ENCODE data around the gene IGFN1. TPM values are rescaled to one million over a fixed set of nuclear protein-coding genes. Genes with fewer than 3 reads are reported as not detected.

The IGFN1 gene
- total and polyA plus RNA-seq, 2 donors from 2014 or later = 2.8 TPM; not detected in 1

- no peaks in the 10 kb centered on the region for H3K36me3 ChIP-seq (ENCODE audit: control insufficient read depth in 2 of 3, insufficient read depth in 3 of 3, low read length in 3 of 3)
- no peak overlapping the region for H3K4me3 ChIP-seq (ENCODE audit: low read length in 3 of 3)
- intact Hi-C loops (cut with DNase I) = no loop called here
- no peak overlapping the region for H3K9ac ChIP-seq (ENCODE audit: low read length in 3 of 3)
- no peak overlapping the region for H3K27ac ChIP-seq (ENCODE audit: low read depth in 2 of 2, low read length in 2 of 2)
- DNase-seq = peak in 1 of 5 donors; percentile 16
- no peak for TF ChIP-seq CTCF (IDR thresholded peaks at IDR 0.05; ENCODE audit: borderline replicate concordance, extremely low read depth, insufficient read depth)
- H3K27me3 ChIP-seq (ENCODE audit: control insufficient read depth, insufficient read depth, low read length) = no peaks in the 10 kb centered on the region
- FAIRE-seq = no peak
- peaks cover 0 to 8% (median 8%) of the 10 kb centered on the region in 3 donors for H3K4me1 ChIP-seq (ENCODE audit: control insufficient read depth in 2 of 3, insufficient read depth in 2 of 3, low read depth in 1 of 3, low read length in 3 of 3)
- no peaks in the 10 kb centered on the region for H3K9me3 ChIP-seq (ENCODE audit: control insufficient read depth in 2 of 3, insufficient read depth in 1 of 3, low read length in 3 of 3)
These were observed 21.4 kb upstream of the IGFN1 start for GRCh38 chr1:201169203-201169602.

- TF ChIP-seq CTCF (IDR thresholded peaks at IDR 0.05; ENCODE audit: borderline replicate concordance, extremely low read depth, insufficient read depth) = no peak
- H3K36me3 ChIP-seq (ENCODE audit: control insufficient read depth in 2 of 3, insufficient read depth in 3 of 3, low read length in 3 of 3) = no peaks in the 10 kb centered on the region
- intact Hi-C loops (cut with DNase I) = no loop called here
- FAIRE-seq = no peak
- H3K4me3 ChIP-seq (ENCODE audit: low read length in 3 of 3) = peak overlapping the region in 2 of 3 donors; percentile 49 to 82
- H3K4me1 ChIP-seq (ENCODE audit: control insufficient read depth in 2 of 3, insufficient read depth in 2 of 3, low read depth in 1 of 3, low read length in 3 of 3) = peaks cover 0 to 8% (median 8%) of the 10 kb centered on the region in 3 donors
- H3K9ac ChIP-seq (ENCODE audit: low read length in 3 of 3) = peak overlapping the region in 1 of 3 donors; percentile 41
- H3K9me3 ChIP-seq (ENCODE audit: control insufficient read depth in 2 of 3, insufficient read depth in 1 of 3, low read length in 3 of 3) = no peaks in the 10 kb centered on the region
- peak in 1 of 5 donors; percentile 36 for DNase-seq
- H3K27me3 ChIP-seq (ENCODE audit: control insufficient read depth, insufficient read depth, low read length) = no peaks in the 10 kb centered on the region
- H3K27ac ChIP-seq (ENCODE audit: low read depth in 2 of 2, low read length in 2 of 2) = peak overlapping the region; percentile 50 to 68
These were observed 20.6 kb upstream of the IGFN1 start for GRCh38 chr1:201169971-201170532.

- peak; percentile 97 to 99 (median 98) for DNase-seq
- TF ChIP-seq CTCF (IDR thresholded peaks at IDR 0.05; ENCODE audit: borderline replicate concordance, extremely low read depth, insufficient read depth) = peak; percentile 4
- H3K36me3 ChIP-seq (ENCODE audit: control insufficient read depth in 2 of 3, insufficient read depth in 3 of 3, low read length in 3 of 3) = no peaks in the 10 kb centered on the region
- peaks cover 0 to 8% (median 8%) of the 10 kb centered on the region in 3 donors for H3K4me1 ChIP-seq (ENCODE audit: control insufficient read depth in 2 of 3, insufficient read depth in 2 of 3, low read depth in 1 of 3, low read length in 3 of 3)
- peak overlapping the region in 2 of 3 donors; percentile 74 to 88 for H3K9ac ChIP-seq (ENCODE audit: low read length in 3 of 3)
- intact Hi-C loops (cut with DNase I) = no loop called here
- peak overlapping the region; percentile 66 to 82 (median 72) for H3K4me3 ChIP-seq (ENCODE audit: low read length in 3 of 3)
- no peaks in the 10 kb centered on the region for H3K27me3 ChIP-seq (ENCODE audit: control insufficient read depth, insufficient read depth, low read length)
- no peaks in the 10 kb centered on the region for H3K9me3 ChIP-seq (ENCODE audit: control insufficient read depth in 2 of 3, insufficient read depth in 1 of 3, low read length in 3 of 3)
- no peak for FAIRE-seq
- H3K27ac ChIP-seq (ENCODE audit: low read depth in 2 of 2, low read length in 2 of 2) = peak overlapping the region; percentile 90 to 92
These were observed 20.0 kb upstream of the IGFN1 start for GRCh38 chr1:201170533-201171062.
